K562 (cell line): ENCODE measurements around the gene ZNF219. TPM values are rescaled to one million over a fixed set of nuclear protein-coding genes. Genes with fewer than 3 reads are reported as not detected.

ENCODE experiments used
- DACH1 ChIP-seq: fragments of 450-650 bp; IDR thresholded peaks from 2 replicates; pipeline ENCODE4 v1.6.1; 2018; ENCODE audit not compliant: partially characterized antibody
- NUFIP1 ChIP-seq: fragments of 450-650 bp; IDR thresholded peaks from 2 replicates; pipeline ENCODE4 v1.6.1; 2018; ENCODE audit not compliant: partially characterized antibody
- RB1 ChIP-seq: fragments of 450-650 bp; IDR thresholded peaks from 2 replicates; pipeline ENCODE4 v1.6.1; 2017; ENCODE audit warnings: low read depth, mild to moderate bottlenecking
- SLC30A9 ChIP-seq: fragments of 250-450 bp; sonication (Bioruptor Pico); IDR thresholded peaks from 2 replicates; pipeline ENCODE4 v1.8.0; 2022; ENCODE audit warnings: mild to moderate bottlenecking, moderate library complexity
- ZFP1 ChIP-seq: fragments of 450-650 bp; formaldehyde crosslinking; IDR thresholded peaks from 2 replicates; pipeline ENCODE4 v1.4.0; 2020; ENCODE audit warnings: mild to moderate bottlenecking, mixed read lengths
- polyA plus RNA-seq, 8 experiments: library from polyadenylated mRNA; depleted of rRNA in 4 of 8; stranded (reverse) in 5 of 8; unstranded in 3 of 8; fragments of >200 nt; fragmentation: Nextera tagmentation in 2 of 8; fragmentation: Illumina TruSeq in 1 of 8; extraction: Ambion mirVana in 2 of 8; extraction: Trizol in 1 of 8; gene quantifications; 2 replicates each; pipeline versions ENCODE4 v1.2.1 to v1.2.3, GENCODE V29; 2011 to 2014; ENCODE audit warnings: inconsistent platforms in 1 of 8, missing spikeins in 1 of 8
- total RNA-seq, 7 experiments: library from RNA; depleted of rRNA in 6 of 7; stranded (reverse); fragments of >200 nt in 6 of 7; fragmentation: Illumina TruSeq in 2 of 7; extraction: Trizol in 2 of 7; gene quantifications; 2 replicates each; pipeline versions ENCODE4 v1.2.1 to v1.2.3, GENCODE V29; 2011 to 2021; ENCODE audit warnings: low replicate concordance in 1 of 7
- TF ChIP-seq, protein P1 (sequence below), 2 experiments: fragments of 450-650 bp in 1 of 2; sonication (generic) in 1 of 2; formaldehyde crosslinking in 1 of 2; IDR thresholded peaks; 2 replicates each; pipeline versions ENCODE4 v1.7.1 to v1.9.0; 2016 to 2022; ENCODE audit warnings: inconsistent platforms in 1 of 2, mild to moderate bottlenecking in 1 of 2, missing genetic modification reagents in 1 of 2
- TF ChIP-seq, protein P2 (sequence below), 2 experiments: IDR thresholded peaks; 2 replicates each; pipeline ENCODE4 v1.6.1; 2012; ENCODE audit warnings: improper control_type of control experiment in 2 of 2, low read depth in 2 of 2, low read length in 2 of 2, borderline replicate concordance in 1 of 2
- TF ChIP-seq, protein P3 (sequence below): sonication (generic); formaldehyde crosslinking; IDR thresholded peaks from 2 replicates; pipeline ENCODE4 v1.8.1; 2022; ENCODE audit warnings: missing genetic modification reagents
- TF ChIP-seq, protein P4 (sequence below), 2 experiments: fragments of 200-800 bp in 1 of 2; sonication (Bioruptor generic) in 1 of 2; sonication (generic) in 1 of 2; formaldehyde crosslinking in 1 of 2; IDR thresholded peaks in 1 of 2; conservative IDR thresholded peaks in 1 of 2; 2 replicates each; pipeline versions ENCODE4 v1.5.0 to v1.6.1; 2016 to 2020; ENCODE audit warnings: missing compliant biosample characterization in 1 of 2, missing genetic modification characterization in 1 of 2, missing genetic modification reagents in 1 of 2
- TF ChIP-seq, protein P5 (sequence below): IDR thresholded peaks from 2 replicates; pipeline ENCODE4 v1.6.1; 2016; ENCODE audit warnings: missing genetic modification characterization, missing compliant biosample characterization

Gene ZNF219
- total and polyA plus RNA-seq, 9 of the 15 experiments (the other 6 are each of a cell fraction or from before 2014, with no cell fraction given): 0.29 to 10.6 (median 2.8) TPM

DNA sequence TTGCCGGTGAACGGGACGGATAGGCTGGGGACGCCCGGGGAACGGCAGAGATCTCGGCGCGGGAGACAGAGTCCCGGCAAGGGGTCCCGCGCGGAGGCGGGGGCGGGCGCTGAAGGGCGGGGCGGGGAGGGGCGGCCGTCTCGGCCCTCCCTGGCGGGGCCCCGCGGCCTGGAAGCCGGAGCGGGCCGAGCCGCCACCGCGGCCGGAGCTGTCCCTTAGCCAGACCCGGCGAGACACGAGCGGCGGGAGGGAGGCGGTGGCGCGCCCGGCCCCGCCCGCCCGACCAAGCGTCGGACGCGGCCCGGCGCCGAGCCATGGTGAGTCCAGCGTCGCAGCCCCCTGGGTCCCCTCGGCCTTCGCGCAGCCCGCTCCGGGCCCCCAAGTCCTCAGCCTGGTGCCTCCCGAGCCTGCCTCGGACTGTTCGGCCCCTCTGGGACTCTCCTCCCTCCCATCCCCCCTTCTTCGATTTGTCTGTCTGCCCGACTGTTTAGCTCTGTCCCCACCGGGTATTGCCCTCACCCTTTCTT is 28.3 kb downstream of the ZNF219 start, which contains the start of gene ARHGEF40 (continued):
- TF ChIP-seq, protein P1, sequence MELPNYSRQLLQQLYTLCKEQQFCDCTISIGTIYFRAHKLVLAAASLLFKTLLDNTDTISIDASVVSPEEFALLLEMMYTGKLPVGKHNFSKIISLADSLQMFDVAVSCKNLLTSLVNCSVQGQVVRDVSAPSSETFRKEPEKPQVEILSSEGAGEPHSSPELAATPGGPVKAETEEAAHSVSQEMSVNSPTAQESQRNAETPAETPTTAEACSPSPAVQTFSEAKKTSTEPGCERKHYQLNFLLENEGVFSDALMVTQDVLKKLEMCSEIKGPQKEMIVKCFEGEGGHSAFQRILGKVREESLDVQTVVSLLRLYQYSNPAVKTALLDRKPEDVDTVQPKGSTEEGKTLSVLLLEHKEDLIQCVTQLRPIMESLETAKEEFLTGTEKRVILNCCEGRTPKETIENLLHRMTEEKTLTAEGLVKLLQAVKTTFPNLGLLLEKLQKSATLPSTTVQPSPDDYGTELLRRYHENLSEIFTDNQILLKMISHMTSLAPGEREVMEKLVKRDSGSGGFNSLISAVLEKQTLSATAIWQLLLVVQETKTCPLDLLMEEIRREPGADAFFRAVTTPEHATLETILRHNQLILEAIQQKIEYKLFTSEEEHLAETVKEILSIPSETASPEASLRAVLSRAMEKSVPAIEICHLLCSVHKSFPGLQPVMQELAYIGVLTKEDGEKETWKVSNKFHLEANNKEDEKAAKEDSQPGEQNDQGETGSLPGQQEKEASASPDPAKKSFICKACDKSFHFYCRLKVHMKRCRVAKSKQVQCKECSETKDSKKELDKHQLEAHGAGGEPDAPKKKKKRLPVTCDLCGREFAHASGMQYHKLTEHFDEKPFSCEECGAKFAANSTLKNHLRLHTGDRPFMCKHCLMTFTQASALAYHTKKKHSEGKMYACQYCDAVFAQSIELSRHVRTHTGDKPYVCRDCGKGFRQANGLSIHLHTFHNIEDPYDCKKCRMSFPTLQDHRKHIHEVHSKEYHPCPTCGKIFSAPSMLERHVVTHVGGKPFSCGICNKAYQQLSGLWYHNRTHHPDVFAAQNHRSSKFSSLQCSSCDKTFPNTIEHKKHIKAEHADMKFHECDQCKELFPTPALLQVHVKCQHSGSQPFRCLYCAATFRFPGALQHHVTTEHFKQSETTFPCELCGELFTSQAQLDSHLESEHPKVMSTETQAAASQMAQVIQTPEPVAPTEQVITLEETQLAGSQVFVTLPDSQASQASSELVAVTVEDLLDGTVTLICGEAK (IDR thresholded peaks at IDR 0.05): 0 out of 2 replicates have a peak, but pooled peaks have one; percentile 17
- TF ChIP-seq, protein P1 (CRISPR knock-in tag; IDR thresholded peaks at IDR 0.05): no peak
- no peak for TF ChIP-seq ZFP1 (CRISPR knock-in tag)
- 0 out of 2 replicates have a peak, but pooled peaks have one; percentile 11 for TF ChIP-seq RB1
- no peak for TF ChIP-seq SLC30A9 (CRISPR knock-in tag)
- TF ChIP-seq, protein P2, sequence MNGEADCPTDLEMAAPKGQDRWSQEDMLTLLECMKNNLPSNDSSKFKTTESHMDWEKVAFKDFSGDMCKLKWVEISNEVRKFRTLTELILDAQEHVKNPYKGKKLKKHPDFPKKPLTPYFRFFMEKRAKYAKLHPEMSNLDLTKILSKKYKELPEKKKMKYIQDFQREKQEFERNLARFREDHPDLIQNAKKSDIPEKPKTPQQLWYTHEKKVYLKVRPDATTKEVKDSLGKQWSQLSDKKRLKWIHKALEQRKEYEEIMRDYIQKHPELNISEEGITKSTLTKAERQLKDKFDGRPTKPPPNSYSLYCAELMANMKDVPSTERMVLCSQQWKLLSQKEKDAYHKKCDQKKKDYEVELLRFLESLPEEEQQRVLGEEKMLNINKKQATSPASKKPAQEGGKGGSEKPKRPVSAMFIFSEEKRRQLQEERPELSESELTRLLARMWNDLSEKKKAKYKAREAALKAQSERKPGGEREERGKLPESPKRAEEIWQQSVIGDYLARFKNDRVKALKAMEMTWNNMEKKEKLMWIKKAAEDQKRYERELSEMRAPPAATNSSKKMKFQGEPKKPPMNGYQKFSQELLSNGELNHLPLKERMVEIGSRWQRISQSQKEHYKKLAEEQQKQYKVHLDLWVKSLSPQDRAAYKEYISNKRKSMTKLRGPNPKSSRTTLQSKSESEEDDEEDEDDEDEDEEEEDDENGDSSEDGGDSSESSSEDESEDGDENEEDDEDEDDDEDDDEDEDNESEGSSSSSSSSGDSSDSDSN (IDR thresholded peaks at IDR 0.05; ENCODE audit: borderline replicate concordance in 1 of 2, low read depth in 2 of 2, low read length in 2 of 2): peak in 1 of 2 experiments; percentile 79; a peak in 1 of 4 replicates
- TF ChIP-seq DACH1: no peak
- TF ChIP-seq, protein P3, sequence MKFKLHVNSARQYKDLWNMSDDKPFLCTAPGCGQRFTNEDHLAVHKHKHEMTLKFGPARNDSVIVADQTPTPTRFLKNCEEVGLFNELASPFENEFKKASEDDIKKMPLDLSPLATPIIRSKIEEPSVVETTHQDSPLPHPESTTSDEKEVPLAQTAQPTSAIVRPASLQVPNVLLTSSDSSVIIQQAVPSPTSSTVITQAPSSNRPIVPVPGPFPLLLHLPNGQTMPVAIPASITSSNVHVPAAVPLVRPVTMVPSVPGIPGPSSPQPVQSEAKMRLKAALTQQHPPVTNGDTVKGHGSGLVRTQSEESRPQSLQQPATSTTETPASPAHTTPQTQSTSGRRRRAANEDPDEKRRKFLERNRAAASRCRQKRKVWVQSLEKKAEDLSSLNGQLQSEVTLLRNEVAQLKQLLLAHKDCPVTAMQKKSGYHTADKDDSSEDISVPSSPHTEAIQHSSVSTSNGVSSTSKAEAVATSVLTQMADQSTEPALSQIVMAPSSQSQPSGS: no peak
- TF ChIP-seq, protein P4, sequence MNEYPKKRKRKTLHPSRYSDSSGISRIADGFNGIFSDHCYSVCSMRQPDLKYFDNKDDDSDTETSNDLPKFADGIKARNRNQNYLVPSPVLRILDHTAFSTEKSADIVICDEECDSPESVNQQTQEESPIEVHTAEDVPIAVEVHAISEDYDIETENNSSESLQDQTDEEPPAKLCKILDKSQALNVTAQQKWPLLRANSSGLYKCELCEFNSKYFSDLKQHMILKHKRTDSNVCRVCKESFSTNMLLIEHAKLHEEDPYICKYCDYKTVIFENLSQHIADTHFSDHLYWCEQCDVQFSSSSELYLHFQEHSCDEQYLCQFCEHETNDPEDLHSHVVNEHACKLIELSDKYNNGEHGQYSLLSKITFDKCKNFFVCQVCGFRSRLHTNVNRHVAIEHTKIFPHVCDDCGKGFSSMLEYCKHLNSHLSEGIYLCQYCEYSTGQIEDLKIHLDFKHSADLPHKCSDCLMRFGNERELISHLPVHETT (CRISPR knock-in tag; conservative IDR thresholded peaks at IDR 0.05 in 1 of 2, IDR thresholded peaks at IDR 0.05 in 1 of 2): no peak
- TF ChIP-seq, protein P5, sequence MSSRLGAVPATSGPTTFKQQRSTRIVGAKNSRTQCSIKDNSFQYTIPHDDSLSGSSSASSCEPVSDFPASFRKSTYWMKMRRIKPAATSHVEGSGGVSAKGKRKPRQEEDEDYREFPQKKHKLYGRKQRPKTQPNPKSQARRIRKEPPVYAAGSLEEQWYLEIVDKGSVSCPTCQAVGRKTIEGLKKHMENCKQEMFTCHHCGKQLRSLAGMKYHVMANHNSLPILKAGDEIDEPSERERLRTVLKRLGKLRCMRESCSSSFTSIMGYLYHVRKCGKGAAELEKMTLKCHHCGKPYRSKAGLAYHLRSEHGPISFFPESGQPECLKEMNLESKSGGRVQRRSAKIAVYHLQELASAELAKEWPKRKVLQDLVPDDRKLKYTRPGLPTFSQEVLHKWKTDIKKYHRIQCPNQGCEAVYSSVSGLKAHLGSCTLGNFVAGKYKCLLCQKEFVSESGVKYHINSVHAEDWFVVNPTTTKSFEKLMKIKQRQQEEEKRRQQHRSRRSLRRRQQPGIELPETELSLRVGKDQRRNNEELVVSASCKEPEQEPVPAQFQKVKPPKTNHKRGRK: peak; percentile 61
- no peak for TF ChIP-seq NUFIP1
